Measurements from ENCODE around the gene ARHGAP9.
"Not testable (repeated sequence)": the region's sequence is repeated elsewhere in the genome, so short reads cannot be mapped to it uniquely, and the experiment has no call there.

The ARHGAP9 gene

DNA sequence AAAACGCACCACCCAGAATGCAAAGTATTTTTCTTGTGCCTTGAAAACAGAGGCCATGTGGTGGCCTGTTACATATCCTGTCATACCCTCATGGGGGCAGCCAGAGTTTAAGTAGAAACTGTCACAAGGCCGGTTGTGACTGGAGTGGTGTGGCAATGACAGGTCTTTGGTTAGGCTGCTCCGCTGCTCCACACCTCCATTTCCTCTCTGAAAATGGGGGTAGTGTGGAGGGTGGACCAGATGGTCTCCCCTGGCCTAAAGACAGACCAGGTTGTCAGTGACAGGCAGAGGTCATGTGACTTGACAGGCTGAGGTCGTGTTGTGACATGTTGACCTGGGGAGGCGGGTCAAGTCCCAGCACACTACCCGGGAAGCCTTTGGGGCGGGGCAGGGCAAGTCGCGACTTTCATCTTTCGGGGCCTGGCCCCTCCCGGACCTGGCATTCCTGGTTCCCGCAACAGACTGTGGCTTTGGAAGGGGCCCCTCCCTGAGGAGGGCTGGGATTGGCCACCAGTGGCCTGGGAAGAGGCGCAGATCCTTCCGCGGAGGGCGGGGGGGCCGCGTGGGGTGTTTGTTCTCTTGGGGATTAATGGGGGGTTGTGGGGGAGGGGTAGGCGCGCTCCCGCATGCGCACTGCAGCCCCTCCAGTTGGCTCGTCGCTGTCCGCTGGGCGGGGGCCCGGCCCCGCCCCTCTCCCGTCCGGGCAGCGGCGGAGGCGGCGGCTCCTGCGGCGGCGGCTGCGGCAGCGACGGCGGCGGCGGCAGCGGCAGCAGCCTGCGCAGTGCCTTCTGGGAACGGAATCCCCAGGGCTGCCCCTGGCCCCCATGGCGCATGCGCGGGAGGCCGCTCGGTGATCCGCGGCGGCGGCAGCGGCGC is 42.6 kb upstream of the ARHGAP9 start, which contains the start of gene MBD6:
Gene MBD6 (plus strand): TSS at position 814 of the 876 bp plus-strand sequence. CDS start 1,480 bp downstream, outside the sequence.
- peaks cover 22% of the 10 kb centered on the region; the same call in 1 of the 2 replicates for H3K4me1 ChIP-seq (ENCODE audit: insufficient read depth, low read length)
- H3K36me3 ChIP-seq (ENCODE audit: insufficient read depth, low read length): peaks cover 28% of the 10 kb centered on the region
- H3K4me3 ChIP-seq (ENCODE audit: low read length): peak within 1 kb of the TSS; percentile 87
- peak within 1 kb of the TSS; percentile 96 for H3K27ac ChIP-seq (ENCODE audit: low read depth, low read length)
- no peaks in the 10 kb centered on the region for H3K27me3 ChIP-seq (ENCODE audit: insufficient read depth, low read length)
- WGBS: under 1% methylated on average over 57 of the region's 57 CpGs
- H3K9ac ChIP-seq (ENCODE audit: low read depth, low read length): peak within 1 kb of the TSS; percentile 78
- no peaks in the 10 kb centered on the region for H3K9me3 ChIP-seq (ENCODE audit: insufficient read depth, low read depth, low read length)

DNA sequence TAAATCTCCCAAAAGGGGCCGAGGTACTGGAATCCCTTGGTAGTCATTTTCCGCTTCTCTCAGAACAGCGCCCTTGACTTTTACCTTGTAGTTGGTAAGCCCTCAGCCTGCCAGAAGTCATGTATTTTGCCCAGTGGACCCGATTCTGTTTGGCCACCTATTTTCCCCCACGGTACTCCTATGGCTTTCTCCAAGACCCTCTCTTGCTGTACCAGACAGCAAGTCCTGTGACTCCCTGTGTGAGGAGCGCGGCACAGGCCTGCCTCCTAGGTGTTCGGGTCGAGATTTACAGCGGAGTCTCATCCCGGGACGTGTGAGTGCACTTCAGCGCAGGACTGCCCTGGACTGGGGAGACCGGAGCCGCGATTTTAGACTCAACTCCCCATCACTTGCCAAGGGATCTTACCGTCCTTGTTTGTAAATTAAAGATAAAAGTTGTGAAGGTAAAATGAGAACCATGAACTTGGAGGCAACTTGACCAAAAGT is 41.9 kb upstream of the ARHGAP9 start:
- peaks cover 22% of the 10 kb centered on the region; the same call in 1 of the 2 replicates for H3K4me1 ChIP-seq (ENCODE audit: insufficient read depth, low read length)
- H3K4me3 ChIP-seq (ENCODE audit: low read length): peak overlapping the region; percentile 87
- H3K9me3 ChIP-seq (ENCODE audit: insufficient read depth, low read depth, low read length): no peaks in the 10 kb centered on the region
- H3K9ac ChIP-seq (ENCODE audit: low read depth, low read length): 0 out of 2 replicates have a peak overlapping the region, but pooled peaks have one; percentile 20
- peaks cover 33% of the 10 kb centered on the region for H3K36me3 ChIP-seq (ENCODE audit: insufficient read depth, low read length)
- no peaks in the 10 kb centered on the region for H3K27me3 ChIP-seq (ENCODE audit: insufficient read depth, low read length)
- H3K27ac ChIP-seq (ENCODE audit: low read depth, low read length): peak overlapping the region; percentile 96; the same call in 1 of the 2 replicates
- WGBS: 19% methylated on average over 17 of the region's 17 CpGs

DNA sequence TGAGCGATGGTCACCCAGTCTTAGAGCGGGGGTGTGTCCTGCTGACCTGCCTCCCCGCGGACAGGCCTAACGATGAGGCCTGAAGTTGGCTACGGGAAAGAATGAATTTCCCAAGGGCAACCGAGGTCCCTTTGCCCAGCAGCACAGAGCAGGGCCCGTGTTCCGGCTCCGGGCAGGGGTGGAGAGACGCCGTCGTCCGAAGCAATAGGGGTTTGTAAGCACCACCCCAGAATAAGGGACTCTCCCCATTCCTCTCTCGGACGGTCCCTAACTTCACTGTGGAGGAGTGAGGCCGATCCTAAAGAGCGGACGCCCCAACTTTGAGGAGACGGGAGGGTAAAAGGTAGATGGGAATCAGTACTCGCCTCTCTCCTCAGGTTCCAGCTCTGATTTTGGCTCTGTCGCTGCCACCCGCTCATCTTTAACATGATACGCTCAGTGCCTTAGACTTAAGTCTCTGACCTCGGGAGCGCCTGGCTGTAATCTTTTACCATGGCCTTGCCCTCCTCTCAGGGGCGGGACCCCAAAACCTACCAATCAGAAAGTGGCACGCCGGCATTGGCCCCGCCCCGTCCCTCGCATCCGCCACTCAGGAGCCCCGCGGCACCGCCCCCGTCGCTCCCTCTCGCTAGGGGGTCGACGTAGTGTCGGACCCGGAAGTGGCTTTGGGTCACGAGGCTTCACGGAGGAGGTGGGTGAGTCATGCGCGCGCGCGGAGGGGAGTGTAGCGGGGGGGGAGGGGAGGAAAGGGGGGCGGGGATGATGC is 40.6 kb upstream of the ARHGAP9 start, which contains the start of gene DDIT3:
Gene DDIT3 (minus strand): TSS at position 462 of the 766 bp plus-strand sequence. CDS start 3,108 bp downstream, outside the sequence.
- H3K36me3 ChIP-seq (ENCODE audit: insufficient read depth, low read length): peaks cover 39% of the 10 kb centered on the region
- peaks cover 22% of the 10 kb centered on the region; the same call in 1 of the 2 replicates for H3K4me1 ChIP-seq (ENCODE audit: insufficient read depth, low read length)
- H3K4me3 ChIP-seq (ENCODE audit: low read length): peak within 1 kb of the TSS; percentile 96
- H3K27me3 ChIP-seq (ENCODE audit: insufficient read depth, low read length): no peaks in the 10 kb centered on the region
- 1% methylated on average over 45 of the region's 52 CpGs for WGBS
- peak within 1 kb of the TSS; percentile 99 for H3K27ac ChIP-seq (ENCODE audit: low read depth, low read length)
- H3K9me3 ChIP-seq (ENCODE audit: insufficient read depth, low read depth, low read length): no peaks in the 10 kb centered on the region
- H3K9ac ChIP-seq (ENCODE audit: low read depth, low read length): peak within 1 kb of the TSS; percentile 93

DNA sequence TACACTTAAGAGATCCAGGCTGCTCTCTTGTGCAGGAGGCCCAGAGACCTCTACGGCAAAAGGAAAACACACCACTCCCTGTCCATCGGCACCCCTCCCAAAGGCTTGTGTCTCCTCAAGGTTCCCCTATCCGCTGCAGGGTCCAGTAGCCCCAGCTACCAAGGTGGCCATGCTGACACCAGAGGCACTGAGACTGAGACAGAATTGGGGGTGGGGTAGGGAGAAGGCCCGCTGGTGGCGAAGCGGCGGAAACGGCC is 40.1 kb upstream of the ARHGAP9 start:
- Histone ChIP-seq H3K4me3 (ENCODE audit: low read length) (peak overlapping the region; percentile 96), H3K27me3 (ENCODE audit: insufficient read depth, low read length) (no peaks in the 10 kb centered on the region), H3K36me3 (ENCODE audit: insufficient read depth, low read length) (peaks cover 44% of the 10 kb centered on the region), H3K27ac (ENCODE audit: low read depth, low read length) (peak overlapping the region; percentile 99), H3K9ac (ENCODE audit: low read depth, low read length) (peak overlapping the region; percentile 93), H3K9me3 (ENCODE audit: insufficient read depth, low read depth, low read length) (no peaks in the 10 kb centered on the region), H3K4me1 (ENCODE audit: insufficient read depth, low read length) (peaks cover 22% of the 10 kb centered on the region; the same call in 1 of the 2 replicates)
- 3% methylated on average over 8 of the region's 8 CpGs for WGBS

DNA sequence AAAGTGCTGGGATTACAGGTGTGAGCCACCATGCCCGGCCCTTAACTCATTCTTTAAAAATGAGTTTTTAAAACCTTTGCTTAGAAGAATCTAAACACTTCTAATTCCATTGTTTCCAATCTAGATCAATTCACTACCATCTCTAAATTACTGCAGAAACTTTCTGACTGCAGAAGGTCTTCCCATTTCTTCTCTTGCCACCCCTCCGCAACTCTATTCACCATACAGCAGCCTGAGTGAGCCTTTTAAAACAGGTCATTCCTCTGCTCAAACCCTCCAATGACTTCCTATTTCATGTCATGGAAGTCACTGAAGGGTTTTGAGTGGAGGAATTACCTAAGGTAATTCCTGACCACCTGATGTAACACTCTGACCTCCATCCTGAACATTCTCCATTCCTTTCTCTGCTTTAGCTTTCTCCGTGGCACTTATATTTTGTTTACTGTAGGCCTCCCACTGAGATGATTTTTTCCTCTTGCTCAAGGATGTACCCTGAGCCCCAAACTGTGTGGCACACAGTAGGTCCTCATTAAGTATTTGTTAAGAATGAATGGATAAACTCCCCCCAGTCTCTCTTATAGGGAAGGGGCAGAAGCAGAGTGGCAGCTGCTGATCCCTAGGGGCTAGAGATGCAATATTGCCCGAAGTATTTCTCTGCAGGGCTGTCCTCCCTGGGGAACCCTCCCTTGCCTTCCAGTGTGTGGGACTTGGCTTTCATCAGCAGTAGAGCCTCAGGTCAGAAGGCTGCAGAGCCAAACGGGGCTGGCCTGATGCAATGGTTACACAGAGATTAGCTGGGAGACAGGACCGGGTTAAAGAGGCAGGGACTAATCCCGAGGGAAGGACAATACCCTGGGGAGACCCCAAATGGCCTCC is 39.5 kb upstream of the ARHGAP9 start:
- Histone ChIP-seq H3K4me1 (ENCODE audit: insufficient read depth, low read length) (peaks cover 22% of the 10 kb centered on the region; the same call in 1 of the 2 replicates), H3K36me3 (ENCODE audit: insufficient read depth, low read length) (peaks cover 50% of the 10 kb centered on the region), H3K9me3 (ENCODE audit: insufficient read depth, low read depth, low read length) (no peaks in the 10 kb centered on the region), H3K4me3 (ENCODE audit: low read length) (peak overlapping the region; percentile 96), H3K27me3 (ENCODE audit: insufficient read depth, low read length) (no peaks in the 10 kb centered on the region), H3K27ac (ENCODE audit: low read depth, low read length) (peak overlapping the region; percentile 99), H3K9ac (ENCODE audit: low read depth, low read length) (peak overlapping the region; percentile 93)
- whole genome bisulfite sequencing: 33% methylated on average over 7 of the region's 7 CpGs

DNA sequence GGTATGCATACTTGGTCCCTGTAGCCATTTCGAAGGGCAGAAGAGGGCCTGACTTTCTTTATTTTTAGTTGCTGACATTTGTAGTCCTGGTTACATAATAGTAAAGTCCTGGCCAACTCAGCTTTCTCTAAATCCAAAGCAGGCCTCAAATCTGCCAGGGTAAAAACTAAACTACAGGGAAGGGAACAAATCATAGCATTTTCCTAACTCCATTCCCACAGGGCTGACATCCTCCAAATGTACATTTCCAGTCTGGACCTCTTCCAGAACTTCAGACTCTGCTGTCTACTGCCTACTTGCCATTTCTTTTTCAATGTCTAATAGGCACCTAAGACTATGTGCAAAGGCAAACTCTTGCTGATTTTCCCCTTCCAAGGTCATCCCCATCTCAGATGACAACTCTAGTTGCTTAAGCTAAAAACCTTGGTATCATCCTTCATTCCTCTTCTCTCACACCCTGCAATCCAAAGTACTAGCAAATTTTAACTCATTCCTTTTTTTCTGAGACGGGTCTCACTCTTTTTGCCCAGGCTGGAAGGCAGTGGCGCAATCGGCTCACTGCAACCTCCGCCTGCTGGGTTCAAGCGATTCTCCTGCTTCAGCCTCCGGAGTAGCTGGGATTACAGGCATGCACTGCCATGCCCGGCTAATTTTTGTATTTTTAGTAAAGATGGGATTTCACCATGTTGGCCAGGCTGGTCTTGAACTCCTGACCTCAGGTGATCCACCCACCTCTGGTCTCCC is 38.7 kb upstream of the ARHGAP9 start:
- Histone ChIP-seq H3K27ac (ENCODE audit: low read depth, low read length) (no peak overlapping the region), H3K4me1 (ENCODE audit: insufficient read depth, low read length) (peaks cover 14% of the 10 kb centered on the region; the same call in 1 of the 2 replicates), H3K4me3 (ENCODE audit: low read length) (peak overlapping the region; percentile 10; the same call in 1 of the 2 replicates), H3K9me3 (ENCODE audit: insufficient read depth, low read depth, low read length) (no peaks in the 10 kb centered on the region), H3K9ac (ENCODE audit: low read depth, low read length) (no peak overlapping the region), H3K27me3 (ENCODE audit: insufficient read depth, low read length) (no peaks in the 10 kb centered on the region), H3K36me3 (ENCODE audit: insufficient read depth, low read length) (peaks cover 57% of the 10 kb centered on the region)
- WGBS: 91% methylated on average over 8 of the region's 8 CpGs

DNA sequence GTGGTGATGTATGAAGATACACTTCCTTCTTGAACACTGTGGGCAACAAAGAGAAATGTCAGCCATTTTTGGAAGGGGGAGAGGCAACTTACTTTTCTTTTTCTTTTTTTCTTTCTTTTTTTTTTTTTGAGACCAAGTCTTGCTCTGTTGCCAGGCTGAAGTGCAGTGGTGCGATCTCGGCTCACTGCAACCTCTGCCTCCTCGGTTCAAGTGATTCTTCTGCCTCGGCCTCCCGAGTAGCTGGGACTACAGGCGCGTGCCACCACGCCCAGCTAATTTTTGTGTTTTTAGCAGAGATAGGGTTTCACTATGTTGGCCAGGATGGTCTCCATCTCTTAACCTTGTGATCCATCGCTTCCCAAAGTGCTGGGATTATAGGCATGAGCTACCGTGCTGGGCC is 38.1 kb upstream of the ARHGAP9 start:
- 0 out of 2 replicates have a peak overlapping the region, but pooled peaks have one; percentile 10 for H3K4me3 ChIP-seq (ENCODE audit: low read length)
- H3K36me3 ChIP-seq (ENCODE audit: insufficient read depth, low read length): peaks cover 64% of the 10 kb centered on the region
- not testable (repeated sequence) for H3K27me3 ChIP-seq (ENCODE audit: insufficient read depth, low read length); H3K27ac ChIP-seq (ENCODE audit: low read depth, low read length); H3K9me3 ChIP-seq (ENCODE audit: insufficient read depth, low read depth, low read length); H3K9ac ChIP-seq (ENCODE audit: low read depth, low read length)
- peaks cover 14% of the 10 kb centered on the region; the same call in 1 of the 2 replicates for H3K4me1 ChIP-seq (ENCODE audit: insufficient read depth, low read length)
- 94% methylated on average over 10 of the region's 10 CpGs for WGBS

DNA sequence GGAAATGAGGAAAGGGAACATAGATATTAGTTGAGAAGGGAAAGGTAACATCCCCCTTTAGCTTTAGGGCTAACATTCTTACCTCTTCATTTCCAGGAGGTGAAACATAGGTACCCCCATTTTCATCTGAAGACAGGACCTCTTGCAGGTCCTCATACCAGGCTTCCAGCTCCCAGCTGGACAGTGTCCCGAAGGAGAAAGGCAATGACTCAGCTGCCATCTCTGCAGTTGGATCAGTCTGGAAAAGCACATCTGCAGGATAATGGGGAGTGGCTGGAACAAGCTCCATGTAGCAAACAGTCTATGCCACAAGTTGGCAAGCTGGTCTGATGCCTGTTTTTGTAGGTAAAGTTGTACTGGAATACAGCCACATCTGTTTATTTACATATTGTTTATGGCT is 37.5 kb upstream of the ARHGAP9 start:
- Histone ChIP-seq H3K27me3 (ENCODE audit: insufficient read depth, low read length) (no peaks in the 10 kb centered on the region), H3K9me3 (ENCODE audit: insufficient read depth, low read depth, low read length) (no peaks in the 10 kb centered on the region), H3K9ac (ENCODE audit: low read depth, low read length) (no peak overlapping the region), H3K4me3 (ENCODE audit: low read length) (no peak overlapping the region), H3K27ac (ENCODE audit: low read depth, low read length) (no peak overlapping the region), H3K36me3 (ENCODE audit: insufficient read depth, low read length) (peaks cover 69% of the 10 kb centered on the region), H3K4me1 (ENCODE audit: insufficient read depth, low read length) (peaks cover 14% of the 10 kb centered on the region; the same call in 1 of the 2 replicates)
- 90% methylated on average over 1 of the region's 1 CpG for WGBS

DNA sequence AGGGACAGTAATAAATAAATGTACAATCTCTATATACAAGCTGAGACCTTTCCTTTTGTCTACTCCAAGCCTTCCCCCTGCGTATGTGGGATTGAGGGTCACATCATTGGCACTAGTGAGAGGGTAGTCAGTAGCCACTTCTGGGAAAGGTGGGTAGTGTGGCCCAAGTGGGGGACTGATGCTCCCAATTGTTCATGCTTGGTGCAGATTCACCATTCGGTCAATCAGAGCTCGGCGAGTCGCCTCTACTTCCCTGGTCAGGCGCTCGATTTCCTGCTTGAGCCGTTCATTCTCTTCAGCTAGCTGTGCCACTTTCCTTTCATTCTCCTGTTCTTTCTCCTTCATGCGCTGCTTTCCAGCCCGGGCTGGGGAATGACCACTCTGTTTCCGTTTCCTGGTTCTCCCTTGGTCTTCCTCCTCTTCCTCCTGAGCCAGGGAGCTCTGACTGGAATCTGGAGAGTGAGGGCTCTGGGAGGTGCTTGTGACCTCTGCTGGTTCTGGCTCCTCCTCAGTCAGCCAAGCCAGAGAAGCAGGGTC is 37.0 kb upstream of the ARHGAP9 start:
- H3K9ac ChIP-seq (ENCODE audit: low read depth, low read length): no peak overlapping the region
- H3K27me3 ChIP-seq (ENCODE audit: insufficient read depth, low read length): no peaks in the 10 kb centered on the region
- whole genome bisulfite sequencing: 96% methylated on average over 11 of the region's 11 CpGs
- peaks cover 74% of the 10 kb centered on the region for H3K36me3 ChIP-seq (ENCODE audit: insufficient read depth, low read length)
- no peak overlapping the region for H3K27ac ChIP-seq (ENCODE audit: low read depth, low read length)
- H3K9me3 ChIP-seq (ENCODE audit: insufficient read depth, low read depth, low read length): no peaks in the 10 kb centered on the region
- H3K4me1 ChIP-seq (ENCODE audit: insufficient read depth, low read length): peaks cover 10% of the 10 kb centered on the region; the same call in 1 of the 2 replicates
- no peak overlapping the region for H3K4me3 ChIP-seq (ENCODE audit: low read length)

All from HUES64 (cell line).